GM12872 (cell line): Measurements from ENCODE around the gene TIMP2.

ENCODE experiments used
- TF ChIP-seq, protein P1 (sequence below): IDR thresholded peaks from 3 replicates; pipeline ENCODE4 v1.5.1; 2011; ENCODE audit warnings: low read depth, mild to moderate bottlenecking, low read length, moderate library complexity; ENCODE audit not compliant: insufficient read depth

Gene TIMP2

DNA sequence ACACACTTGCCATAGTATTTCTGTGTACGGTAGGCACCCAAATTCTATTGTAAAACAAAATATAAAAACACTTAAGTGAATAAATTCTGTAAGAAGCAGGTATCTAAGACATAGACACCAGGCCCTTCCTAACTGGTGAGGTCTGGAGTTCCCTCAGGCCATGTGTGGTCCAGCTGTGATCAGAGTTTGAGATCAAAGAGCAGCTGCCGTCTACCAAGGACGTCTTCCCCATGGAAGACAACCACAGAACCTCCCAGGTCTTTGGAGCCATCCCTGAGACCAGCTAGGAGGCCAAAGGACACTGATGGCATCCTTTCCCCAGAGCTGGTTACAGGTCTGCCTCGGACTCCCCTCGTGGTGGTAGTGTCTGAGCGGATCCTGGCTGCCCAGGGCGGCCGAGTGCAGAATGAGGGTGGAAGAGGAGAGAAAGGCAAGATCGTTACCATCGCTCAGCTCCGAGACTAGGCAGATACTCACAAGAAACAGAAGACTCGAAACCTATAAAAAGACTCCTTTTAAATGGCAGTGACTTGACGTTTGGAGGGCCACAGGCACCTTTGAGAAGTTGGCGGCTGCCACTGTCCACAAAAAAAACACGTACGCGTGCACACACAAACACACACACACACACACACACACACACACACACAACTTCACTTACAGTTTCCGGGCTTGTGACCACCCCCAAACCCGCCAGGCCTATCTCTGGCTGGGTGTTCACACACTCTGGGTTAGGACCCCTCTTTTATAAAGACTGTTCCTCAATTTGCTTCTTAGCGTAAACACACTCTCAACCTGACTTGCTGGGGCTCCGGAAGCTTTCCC lies 7.5 kb downstream of the TIMP2 start:
- TF ChIP-seq, protein P1, sequence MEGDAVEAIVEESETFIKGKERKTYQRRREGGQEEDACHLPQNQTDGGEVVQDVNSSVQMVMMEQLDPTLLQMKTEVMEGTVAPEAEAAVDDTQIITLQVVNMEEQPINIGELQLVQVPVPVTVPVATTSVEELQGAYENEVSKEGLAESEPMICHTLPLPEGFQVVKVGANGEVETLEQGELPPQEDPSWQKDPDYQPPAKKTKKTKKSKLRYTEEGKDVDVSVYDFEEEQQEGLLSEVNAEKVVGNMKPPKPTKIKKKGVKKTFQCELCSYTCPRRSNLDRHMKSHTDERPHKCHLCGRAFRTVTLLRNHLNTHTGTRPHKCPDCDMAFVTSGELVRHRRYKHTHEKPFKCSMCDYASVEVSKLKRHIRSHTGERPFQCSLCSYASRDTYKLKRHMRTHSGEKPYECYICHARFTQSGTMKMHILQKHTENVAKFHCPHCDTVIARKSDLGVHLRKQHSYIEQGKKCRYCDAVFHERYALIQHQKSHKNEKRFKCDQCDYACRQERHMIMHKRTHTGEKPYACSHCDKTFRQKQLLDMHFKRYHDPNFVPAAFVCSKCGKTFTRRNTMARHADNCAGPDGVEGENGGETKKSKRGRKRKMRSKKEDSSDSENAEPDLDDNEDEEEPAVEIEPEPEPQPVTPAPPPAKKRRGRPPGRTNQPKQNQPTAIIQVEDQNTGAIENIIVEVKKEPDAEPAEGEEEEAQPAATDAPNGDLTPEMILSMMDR, result no peak

- TF ChIP-seq, protein P1, result no peak
These were observed 9.1 kb downstream of the TIMP2 start for GRCh38 chr17:78915872-78916632.

DNA sequence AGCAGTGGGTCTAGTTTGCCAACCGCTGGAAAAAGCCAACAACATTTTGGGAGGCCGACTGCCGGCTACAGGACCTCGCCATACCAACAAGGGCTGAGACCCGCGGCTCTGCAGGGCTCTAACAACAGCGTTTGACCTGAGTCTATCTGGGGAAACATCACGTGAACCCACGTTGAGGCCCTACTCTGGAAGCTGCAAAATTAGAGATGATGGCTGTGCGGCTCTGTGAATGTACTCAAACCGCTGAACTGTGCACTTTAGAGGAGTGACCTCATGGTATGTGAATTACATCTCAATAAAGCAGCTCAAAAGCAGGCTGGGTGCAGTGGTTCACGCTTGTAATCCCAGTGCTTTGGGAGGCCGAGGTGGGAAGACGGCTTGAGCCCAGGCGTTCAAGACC lies 12.1 kb downstream of the TIMP2 start:
- TF ChIP-seq, protein P1, result no peak

- TF ChIP-seq, protein P1, result no peak
These were observed 13.1 kb downstream of the TIMP2 start for GRCh38 chr17:78912082-78912481.

DNA sequence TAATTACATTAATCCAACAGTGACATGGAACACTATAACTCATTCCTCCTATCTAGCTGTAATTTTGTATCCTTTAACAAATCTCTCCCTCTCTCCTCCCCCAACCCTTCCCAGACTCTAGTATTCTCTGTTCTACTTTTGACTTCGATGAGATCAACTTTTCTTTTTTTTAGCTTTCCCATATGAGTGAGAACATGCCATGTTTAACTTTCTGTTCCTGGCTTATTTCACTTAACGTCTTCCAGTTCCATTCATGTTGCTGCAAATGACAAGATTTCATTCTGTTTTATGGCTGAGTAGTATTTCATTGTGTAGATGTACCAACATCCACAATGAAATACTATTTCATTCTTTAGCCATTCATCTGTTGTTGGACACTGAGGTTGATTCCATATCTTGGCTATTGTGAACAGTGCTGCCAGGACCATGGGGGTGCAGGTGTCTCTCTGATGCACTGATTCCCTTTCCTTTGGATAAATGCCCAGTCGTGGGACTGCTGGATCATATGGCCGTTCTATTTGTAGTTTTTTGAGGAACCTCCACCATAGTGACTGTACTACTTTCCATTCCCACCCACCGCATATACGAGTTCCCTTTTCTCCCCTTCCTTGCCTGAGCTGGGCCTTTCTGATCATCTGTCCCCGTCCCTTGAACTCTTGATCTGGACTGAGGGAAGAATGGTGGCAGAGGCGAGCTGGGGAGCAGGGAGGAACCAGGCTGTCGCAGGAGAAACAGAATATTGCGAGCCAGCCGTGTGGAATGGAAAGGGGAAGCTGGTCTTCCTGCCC lies 14.5 kb downstream of the TIMP2 start:
- TF ChIP-seq, protein P1, result no peak

DNA sequence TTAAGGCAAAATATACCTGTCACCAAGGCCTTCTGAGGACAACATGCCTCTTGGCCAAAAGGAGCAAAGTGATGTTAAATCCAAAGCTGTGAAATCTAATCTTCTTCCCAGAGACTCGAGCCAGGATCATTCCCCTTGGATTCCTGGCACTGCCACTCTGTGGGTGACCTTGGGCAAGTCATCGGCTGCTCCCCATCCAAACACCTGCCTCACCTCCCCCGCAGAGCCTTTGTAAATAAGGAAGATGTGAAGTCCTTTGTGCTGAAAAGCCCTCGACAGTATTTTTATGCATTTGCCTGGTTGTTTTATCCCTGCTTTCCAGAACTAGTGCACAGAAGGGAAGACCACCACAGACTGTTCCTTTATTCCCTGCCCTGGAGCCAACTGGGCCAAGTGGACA lies 16.8 kb downstream of the TIMP2 start:
- TF ChIP-seq, protein P1, result no peak

DNA sequence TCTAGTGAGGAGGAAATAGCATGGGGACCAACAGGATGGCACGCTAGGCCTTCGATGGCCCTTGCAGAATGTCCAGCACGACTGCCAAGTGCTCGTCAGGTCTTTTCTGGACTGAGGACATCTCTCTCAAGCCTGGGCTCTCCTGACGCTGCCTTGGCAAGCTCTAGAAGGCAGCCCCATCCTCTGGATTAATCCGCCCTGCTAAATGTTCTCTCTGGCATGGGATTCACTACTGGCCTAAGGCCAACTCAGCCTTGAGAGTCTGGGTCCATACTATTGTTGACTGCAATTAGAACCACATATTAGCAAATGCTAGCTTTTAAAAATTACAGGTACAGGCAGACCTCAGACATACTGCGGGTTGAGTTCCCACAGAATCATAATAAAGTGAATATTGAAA lies 19.6 kb downstream of the TIMP2 start:
- TF ChIP-seq, protein P1, result no peak
